ENCODE measurements around the gene MICALL2.

DNA sequence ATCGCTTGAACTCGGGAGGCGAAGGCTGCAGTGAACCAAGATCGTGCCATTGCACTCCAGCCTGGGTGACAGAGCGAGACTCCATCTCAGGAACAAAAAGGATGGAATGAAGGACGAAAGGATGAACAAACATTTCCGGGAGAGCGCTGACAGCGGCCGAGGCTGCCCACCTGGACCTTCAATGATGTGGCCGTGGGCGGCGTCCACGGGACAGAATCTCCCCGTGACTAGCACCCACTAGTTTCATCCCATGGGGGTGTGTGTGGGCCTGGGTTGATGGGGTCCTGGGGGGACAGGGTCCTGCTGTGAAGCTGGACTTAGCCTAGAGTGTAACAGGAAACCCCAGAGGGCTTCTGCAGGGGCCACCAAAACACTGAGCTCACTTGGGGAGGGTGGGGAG, 32.8 kb downstream of the MICALL2 start:
- TF ChIP-seq WT1 (tag by site-specific recombination; IDR thresholded peaks at IDR 0.05): no peak
- TF ChIP-seq, protein P1, sequence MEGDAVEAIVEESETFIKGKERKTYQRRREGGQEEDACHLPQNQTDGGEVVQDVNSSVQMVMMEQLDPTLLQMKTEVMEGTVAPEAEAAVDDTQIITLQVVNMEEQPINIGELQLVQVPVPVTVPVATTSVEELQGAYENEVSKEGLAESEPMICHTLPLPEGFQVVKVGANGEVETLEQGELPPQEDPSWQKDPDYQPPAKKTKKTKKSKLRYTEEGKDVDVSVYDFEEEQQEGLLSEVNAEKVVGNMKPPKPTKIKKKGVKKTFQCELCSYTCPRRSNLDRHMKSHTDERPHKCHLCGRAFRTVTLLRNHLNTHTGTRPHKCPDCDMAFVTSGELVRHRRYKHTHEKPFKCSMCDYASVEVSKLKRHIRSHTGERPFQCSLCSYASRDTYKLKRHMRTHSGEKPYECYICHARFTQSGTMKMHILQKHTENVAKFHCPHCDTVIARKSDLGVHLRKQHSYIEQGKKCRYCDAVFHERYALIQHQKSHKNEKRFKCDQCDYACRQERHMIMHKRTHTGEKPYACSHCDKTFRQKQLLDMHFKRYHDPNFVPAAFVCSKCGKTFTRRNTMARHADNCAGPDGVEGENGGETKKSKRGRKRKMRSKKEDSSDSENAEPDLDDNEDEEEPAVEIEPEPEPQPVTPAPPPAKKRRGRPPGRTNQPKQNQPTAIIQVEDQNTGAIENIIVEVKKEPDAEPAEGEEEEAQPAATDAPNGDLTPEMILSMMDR (tag by site-specific recombination; IDR thresholded peaks at IDR 0.05): no peak
- TF ChIP-seq, protein P2, sequence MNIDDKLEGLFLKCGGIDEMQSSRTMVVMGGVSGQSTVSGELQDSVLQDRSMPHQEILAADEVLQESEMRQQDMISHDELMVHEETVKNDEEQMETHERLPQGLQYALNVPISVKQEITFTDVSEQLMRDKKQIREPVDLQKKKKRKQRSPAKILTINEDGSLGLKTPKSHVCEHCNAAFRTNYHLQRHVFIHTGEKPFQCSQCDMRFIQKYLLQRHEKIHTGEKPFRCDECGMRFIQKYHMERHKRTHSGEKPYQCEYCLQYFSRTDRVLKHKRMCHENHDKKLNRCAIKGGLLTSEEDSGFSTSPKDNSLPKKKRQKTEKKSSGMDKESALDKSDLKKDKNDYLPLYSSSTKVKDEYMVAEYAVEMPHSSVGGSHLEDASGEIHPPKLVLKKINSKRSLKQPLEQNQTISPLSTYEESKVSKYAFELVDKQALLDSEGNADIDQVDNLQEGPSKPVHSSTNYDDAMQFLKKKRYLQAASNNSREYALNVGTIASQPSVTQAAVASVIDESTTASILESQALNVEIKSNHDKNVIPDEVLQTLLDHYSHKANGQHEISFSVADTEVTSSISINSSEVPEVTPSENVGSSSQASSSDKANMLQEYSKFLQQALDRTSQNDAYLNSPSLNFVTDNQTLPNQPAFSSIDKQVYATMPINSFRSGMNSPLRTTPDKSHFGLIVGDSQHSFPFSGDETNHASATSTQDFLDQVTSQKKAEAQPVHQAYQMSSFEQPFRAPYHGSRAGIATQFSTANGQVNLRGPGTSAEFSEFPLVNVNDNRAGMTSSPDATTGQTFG (tag by site-specific recombination; IDR thresholded peaks at IDR 0.05; ENCODE audit: borderline replicate concordance): no peak
- TF ChIP-seq ZNF24 (tag by site-specific recombination; IDR thresholded peaks at IDR 0.05): no peak
- no peak for TF ChIP-seq ZNF223 (tag by site-specific recombination; IDR thresholded peaks at IDR 0.05)
- no peak for TF ChIP-seq ZNF629 (tag by site-specific recombination; IDR thresholded peaks at IDR 0.05)
- no peak for TF ChIP-seq GFI1B (tag by site-specific recombination; IDR thresholded peaks at IDR 0.05)
- no peak for TF ChIP-seq ZNF423 (tag by site-specific recombination; IDR thresholded peaks at IDR 0.05)
- TF ChIP-seq ZNF26 (tag by site-specific recombination; IDR thresholded peaks at IDR 0.05): no peak
- TF ChIP-seq, protein P3, sequence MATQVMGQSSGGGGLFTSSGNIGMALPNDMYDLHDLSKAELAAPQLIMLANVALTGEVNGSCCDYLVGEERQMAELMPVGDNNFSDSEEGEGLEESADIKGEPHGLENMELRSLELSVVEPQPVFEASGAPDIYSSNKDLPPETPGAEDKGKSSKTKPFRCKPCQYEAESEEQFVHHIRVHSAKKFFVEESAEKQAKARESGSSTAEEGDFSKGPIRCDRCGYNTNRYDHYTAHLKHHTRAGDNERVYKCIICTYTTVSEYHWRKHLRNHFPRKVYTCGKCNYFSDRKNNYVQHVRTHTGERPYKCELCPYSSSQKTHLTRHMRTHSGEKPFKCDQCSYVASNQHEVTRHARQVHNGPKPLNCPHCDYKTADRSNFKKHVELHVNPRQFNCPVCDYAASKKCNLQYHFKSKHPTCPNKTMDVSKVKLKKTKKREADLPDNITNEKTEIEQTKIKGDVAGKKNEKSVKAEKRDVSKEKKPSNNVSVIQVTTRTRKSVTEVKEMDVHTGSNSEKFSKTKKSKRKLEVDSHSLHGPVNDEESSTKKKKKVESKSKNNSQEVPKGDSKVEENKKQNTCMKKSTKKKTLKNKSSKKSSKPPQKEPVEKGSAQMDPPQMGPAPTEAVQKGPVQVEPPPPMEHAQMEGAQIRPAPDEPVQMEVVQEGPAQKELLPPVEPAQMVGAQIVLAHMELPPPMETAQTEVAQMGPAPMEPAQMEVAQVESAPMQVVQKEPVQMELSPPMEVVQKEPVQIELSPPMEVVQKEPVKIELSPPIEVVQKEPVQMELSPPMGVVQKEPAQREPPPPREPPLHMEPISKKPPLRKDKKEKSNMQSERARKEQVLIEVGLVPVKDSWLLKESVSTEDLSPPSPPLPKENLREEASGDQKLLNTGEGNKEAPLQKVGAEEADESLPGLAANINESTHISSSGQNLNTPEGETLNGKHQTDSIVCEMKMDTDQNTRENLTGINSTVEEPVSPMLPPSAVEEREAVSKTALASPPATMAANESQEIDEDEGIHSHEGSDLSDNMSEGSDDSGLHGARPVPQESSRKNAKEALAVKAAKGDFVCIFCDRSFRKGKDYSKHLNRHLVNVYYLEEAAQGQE (tag by site-specific recombination; IDR thresholded peaks at IDR 0.05): no peak
- no peak for TF ChIP-seq ZBTB1 (tag by site-specific recombination; IDR thresholded peaks at IDR 0.05)
- no peak for TF ChIP-seq YY1 (tag by site-specific recombination; IDR thresholded peaks at IDR 0.05)

Measured in HEK293 (cell line).